Panc1 (cell line): ENCODE measurements around the gene NALCN.

ENCODE experiments used
- CTCF ChIP-seq: fragments of 450-650 bp; IDR thresholded peaks from 2 replicates; pipeline ENCODE4 v1.5.1; 2017; ENCODE audit warnings: mild to moderate bottlenecking
- POLR2AphosphoS5 ChIP-seq: IDR thresholded peaks from 2 replicates; pipeline ENCODE4 v1.6.1; 2012; ENCODE audit warnings: mild to moderate bottlenecking, low read depth, low read length, moderate library complexity
- REST ChIP-seq, 2 experiments: IDR thresholded peaks; 2 replicates each; pipeline ENCODE4 v1.6.1; 2011 to 2012; ENCODE audit warnings: low read depth in 2 of 2, control low read depth in 1 of 2, low read length in 1 of 2, mild to moderate bottlenecking in 1 of 2, moderate library complexity in 1 of 2; ENCODE audit not compliant: insufficient read depth in 1 of 2
- SIN3A ChIP-seq: IDR thresholded peaks from 2 replicates; pipeline ENCODE4 v1.6.1; 2012; ENCODE audit warnings: low read depth, mild to moderate bottlenecking, low read length, moderate library complexity, borderline replicate concordance; ENCODE audit not compliant: insufficient read depth
- TCF7L2 ChIP-seq: IDR thresholded peaks from 2 replicates; pipeline ENCODE4 v1.6.1; 2011; ENCODE audit warnings: mild to moderate bottlenecking, low read depth, low read length, inconsistent platforms

GRCh38 chr13:101390461-101390860 lies 25.8 kb downstream of the NALCN start:
- TF ChIP-seq CTCF (no peak), REST (IDR thresholded peaks at IDR 0.05; ENCODE audit: insufficient read depth in 1 of 2, low read depth in 2 of 2, low read length in 1 of 2) (no peak), POLR2AphosphoS5 (no peak), SIN3A (no peak), TCF7L2 (no peak)
